Measurements from ENCODE around the gene TBX15.

DNA sequence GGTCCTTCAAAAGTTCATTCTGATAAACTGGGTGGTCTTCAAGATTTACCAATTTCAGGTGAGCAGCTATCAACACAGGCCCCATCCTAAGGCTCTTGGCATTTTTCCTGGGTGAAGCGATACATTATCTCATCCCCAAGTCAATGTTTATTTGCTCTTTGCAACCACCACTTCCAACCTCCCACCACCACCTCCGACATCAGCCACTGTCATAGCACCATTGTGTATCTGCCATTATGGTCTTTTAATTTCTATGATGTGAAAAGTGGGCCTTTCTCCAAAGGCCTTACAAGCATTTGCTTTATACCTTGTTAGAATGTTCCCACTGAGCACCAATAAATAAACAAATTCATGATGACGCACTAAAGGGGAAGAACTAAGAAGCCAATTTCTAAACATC is 47.2 kb downstream of the TBX15 start:
- TF ChIP-seq, protein P1, sequence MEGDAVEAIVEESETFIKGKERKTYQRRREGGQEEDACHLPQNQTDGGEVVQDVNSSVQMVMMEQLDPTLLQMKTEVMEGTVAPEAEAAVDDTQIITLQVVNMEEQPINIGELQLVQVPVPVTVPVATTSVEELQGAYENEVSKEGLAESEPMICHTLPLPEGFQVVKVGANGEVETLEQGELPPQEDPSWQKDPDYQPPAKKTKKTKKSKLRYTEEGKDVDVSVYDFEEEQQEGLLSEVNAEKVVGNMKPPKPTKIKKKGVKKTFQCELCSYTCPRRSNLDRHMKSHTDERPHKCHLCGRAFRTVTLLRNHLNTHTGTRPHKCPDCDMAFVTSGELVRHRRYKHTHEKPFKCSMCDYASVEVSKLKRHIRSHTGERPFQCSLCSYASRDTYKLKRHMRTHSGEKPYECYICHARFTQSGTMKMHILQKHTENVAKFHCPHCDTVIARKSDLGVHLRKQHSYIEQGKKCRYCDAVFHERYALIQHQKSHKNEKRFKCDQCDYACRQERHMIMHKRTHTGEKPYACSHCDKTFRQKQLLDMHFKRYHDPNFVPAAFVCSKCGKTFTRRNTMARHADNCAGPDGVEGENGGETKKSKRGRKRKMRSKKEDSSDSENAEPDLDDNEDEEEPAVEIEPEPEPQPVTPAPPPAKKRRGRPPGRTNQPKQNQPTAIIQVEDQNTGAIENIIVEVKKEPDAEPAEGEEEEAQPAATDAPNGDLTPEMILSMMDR (IDR thresholded peaks at IDR 0.05; ENCODE audit: borderline replicate concordance, extremely low read depth, low read length, poor library complexity, severe bottlenecking) = no peak
- TF ChIP-seq EZH2 (IDR thresholded peaks at IDR 0.05; ENCODE audit: borderline replicate concordance, low read depth, low read length, severe bottlenecking) = no peak

Data from DND-41 (cell line).